HG03575 (cell line): ENCODE data around the gene NDUFA7.
"Not testable (repeated sequence)": the region's sequence is repeated elsewhere in the genome, so short reads cannot be mapped to it uniquely, and the experiment has no call there.

Source experiments
- ATAC-seq: cut with Tn5 transposase; IDR thresholded peaks from one replicate; pipeline ENCODE4 v1.9.1; 2021; ENCODE audit not compliant: unreplicated experiment, insufficient number of reproducible peaks, low FRiP score; ENCODE audit errors: extremely low read depth

The NDUFA7 gene

DNA sequence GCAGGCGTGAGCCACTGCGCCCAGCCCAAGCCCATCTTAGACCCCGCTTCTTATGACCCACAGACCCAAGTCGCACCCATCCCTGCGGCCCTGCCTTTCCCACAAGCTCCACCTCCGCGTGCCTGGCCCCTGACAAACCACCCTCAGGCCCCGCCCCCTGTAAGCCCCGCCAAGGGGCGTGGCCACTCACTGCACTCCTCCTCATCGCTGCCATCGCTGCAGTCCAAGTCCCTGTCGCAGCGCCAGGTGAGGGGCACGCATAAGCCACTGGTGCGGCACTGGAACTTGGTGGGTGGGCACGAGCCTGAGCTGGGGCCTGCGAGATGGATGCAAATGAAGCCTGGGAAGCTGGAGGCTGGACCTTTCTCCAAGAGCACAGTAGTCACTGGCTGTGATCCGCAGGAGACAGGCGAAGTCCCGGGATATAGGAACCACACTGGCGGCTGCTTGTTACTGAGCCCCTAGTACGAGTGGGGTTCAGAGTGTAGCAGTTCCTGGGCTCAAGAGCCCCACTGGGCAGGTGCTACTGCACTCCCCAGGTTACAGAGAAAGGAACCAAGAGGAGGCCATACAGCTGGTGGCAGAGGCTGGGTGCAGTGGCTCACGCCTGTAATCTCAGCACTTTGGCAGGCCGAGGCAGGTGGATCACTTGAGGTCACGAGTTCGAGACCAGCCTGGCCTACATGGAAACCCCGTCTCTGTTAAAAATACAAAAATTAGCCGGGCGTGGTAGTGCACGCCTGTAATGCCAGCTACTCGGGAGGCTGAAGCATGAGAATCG lies 16.1 kb downstream of the NDUFA7 start:
- no peak for ATAC-seq

DNA sequence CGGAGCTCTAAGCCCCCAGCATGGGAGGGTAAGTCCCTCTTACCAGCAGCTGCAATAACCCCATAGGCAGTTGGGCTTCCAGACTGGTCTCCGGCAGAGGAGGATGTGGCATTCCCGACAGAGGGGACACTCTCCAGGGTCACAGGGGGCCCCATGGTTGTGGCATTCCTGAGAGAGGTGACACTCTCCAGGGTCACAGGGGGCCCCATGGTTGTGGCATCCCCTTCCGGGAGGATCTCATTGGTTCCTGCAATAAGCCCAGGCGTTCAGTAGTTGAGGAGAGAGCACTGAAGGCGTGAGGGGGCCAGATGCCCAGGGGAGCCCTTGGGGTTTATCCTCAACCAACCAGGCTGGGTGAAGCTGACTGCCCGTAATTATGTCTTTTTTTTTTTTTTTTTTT lies 18.4 kb downstream of the NDUFA7 start:
- no peak for ATAC-seq

DNA sequence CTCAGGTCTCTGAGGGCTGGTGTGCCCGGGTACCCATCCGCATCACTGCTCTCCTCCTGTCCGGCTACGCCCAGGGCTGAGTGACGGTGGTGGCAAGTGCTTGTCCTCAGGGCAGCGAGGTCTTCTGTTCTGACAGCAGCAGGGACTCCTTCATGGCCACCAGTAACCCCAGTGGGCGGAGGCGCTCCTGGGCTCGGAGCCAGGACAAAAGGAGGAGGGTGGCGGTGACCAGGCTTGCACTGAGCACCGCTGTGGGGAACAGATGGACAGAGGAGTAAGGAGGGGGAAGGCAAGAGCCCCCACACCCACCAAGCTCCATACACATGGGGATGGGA lies 18.9 kb downstream of the NDUFA7 start:
- no peak for ATAC-seq

DNA sequence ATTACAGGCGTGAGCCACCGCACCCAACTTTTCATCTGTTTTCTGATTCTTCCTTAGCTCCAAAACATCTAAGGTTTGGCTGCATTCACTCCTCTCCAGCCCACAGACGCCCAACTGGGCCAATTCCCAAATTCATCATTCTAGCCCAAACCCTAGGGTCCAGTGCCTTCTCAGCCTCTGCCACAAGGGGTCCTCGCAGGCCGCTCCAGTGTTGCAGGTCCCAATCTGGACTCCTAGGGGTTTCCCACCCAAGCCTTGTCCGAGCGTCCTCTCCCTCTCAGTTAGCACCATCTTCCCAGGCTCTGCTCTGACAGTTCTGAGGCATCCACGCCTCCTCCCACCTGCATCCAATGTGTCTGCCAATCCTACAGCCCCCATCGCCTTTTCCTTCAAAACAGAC lies 29.8 kb downstream of the NDUFA7 start:
- not testable (repeated sequence) for ATAC-seq

DNA sequence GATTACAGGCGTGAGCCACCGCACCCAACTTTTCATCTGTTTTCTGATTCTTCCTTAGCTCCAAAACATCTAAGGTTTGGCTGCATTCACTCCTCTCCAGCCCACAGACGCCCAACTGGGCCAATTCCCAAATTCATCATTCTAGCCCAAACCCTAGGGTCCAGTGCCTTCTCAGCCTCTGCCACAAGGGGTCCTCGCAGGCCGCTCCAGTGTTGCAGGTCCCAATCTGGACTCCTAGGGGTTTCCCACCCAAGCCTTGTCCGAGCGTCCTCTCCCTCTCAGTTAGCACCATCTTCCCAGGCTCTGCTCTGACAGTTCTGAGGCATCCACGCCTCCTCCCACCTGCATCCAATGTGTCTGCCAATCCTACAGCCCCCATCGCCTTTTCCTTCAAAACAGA lies 44.7 kb downstream of the NDUFA7 start:
- ATAC-seq, result not testable (repeated sequence)

DNA sequence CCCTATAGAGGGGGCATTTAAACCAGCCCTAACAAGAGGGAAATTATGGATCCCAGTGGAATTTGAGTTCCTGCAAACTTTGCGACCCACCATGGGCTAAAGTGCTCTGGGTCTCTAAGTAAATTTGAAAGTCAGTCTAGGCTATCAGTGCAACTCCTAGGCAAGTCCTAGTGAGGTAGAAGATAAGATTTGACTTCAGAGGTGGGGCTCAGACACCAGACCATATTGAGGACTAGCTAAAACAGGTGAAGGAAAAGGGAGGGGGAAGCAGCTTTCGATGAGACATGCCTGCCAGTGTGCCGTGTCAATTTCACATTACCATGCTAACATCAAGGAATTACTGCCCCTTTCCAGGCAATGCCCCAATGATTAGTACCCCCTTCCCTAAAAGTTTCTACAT lies 51.5 kb downstream of the NDUFA7 start:
- ATAC-seq, result no peak

DNA sequence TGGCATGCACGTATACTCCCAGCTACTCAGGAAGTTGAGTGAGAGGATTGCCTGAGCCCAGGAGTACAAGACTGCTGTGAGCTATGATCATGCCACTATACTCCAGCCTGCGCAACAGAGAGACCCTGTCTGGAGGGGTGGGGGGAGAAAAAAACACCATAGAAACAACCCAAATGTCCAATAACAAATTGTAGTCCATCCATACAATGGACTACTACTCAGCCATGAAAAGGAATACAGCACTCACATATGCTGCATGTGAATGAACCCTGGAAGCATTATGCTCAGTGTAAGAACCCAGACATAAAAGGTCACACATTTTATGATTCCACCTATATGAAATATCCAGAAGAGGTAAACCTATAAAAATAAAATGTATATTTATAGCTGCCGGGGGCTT lies 55.3 kb downstream of the NDUFA7 start:
- no peak for ATAC-seq

DNA sequence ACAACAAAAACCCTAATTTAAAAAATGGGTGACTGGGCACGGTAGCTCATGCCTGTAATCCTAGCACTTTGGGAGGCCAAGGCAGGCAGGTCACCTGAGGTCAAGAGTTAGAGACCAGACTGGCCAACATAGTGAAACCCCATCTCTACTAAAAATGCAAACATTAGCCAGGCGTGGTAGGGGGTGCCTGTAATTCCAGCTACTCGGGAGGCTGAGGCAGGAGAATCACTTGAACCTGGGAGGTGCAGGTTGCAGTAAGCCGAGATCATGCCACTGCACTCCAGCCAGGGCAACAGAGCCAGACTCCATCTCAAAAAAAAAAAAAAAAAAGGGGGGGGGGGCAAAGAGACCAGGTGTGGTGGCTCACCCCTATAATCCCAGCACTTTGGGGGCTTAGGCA lies 56.9 kb downstream of the NDUFA7 start:
- not testable (repeated sequence) for ATAC-seq

DNA sequence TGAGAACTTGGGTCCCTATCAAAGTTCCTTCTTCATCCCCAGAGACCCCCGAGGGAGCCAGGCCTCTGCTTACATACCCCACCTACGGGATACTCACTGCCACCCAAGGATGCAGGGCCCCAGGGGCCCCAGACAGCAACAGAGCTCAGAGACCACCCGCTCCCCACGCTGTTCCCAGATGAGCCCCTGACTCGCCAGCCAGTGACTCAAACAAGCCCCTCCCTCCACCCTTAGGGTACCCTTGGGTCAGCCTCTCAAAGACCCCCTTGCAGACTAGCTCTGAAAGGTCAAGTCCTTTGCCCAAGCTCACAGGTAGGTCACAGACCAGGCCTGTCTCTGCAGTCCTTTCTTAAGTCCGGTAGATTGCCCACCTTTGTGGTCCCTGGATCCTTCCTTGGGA lies 58.7 kb downstream of the NDUFA7 start:
- ATAC-seq, result no peak

DNA sequence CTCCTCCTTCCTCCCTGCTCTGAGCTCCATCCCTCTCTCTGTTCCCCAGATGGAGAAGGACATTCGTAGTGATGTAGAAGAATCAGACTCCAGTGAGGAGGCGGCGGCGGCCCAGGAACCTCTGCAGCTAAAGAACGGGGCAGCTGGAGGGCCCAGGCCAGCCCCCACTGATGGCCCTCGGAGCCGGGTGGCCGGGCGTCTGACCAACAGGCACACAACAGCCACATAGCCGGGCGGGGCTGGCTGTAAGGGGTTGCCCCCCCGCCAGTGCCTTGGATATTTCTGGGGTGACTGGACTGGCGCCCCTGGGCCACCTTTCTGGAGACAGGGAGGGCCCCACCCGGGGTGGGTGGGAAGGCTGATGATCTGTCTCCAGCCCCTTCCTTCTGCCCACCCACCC lies 59.3 kb downstream of the NDUFA7 start:
- ATAC-seq, result no peak

DNA sequence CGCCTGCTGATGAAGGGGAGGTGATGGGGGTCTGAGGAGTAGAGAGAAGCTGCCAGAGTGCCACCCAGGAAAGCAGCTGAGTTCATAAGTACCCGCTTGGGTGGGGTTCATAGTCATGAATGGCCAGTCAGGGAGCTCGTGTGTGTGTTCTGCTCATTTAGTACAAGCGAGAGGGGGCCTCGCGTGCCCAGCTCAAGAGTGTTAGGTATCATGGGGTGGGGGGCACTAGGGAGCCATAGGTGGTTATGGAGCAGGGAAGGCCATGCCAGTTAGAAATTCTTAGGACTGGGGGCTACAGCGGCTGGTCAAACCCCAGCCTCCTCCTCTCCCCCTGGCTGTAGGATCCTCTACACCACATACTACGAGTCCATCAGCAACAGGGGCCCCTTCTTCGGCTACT lies 59.8 kb downstream of the NDUFA7 start:
- no peak for ATAC-seq
